A549 treated with GW870086 at 1 μM for 4 hours (cell line): ENCODE data around the gene OR5L2. TPM values are rescaled to one million over a fixed set of nuclear protein-coding genes. Genes with fewer than 3 reads are reported as not detected.

Source experiments
- total RNA-seq: library from RNA; stranded (reverse); fragments of 200-300 nt; extraction: Qiagen RNA extraction; gene quantifications from 5 replicates; pipeline ENCODE4 v1.2.3, GENCODE V29; 2022; ENCODE audit warnings: low read depth

The OR5L2 gene
- total RNA-seq: not detected in 5 replicates

GRCh38 chr11:55826919-55827318 lies at the start of gene OR5L2:
Gene OR5L2, plus strand, starts transcription at chr11:55827219. Its CDS starts 0 bp downstream, at chr11:55827219.

GRCh38 chr11:55795256-55795655 lies 31.8 kb upstream of the OR5L2 start, which contains the start of gene OR5D14:
Gene OR5D14, plus strand, starts transcription at chr11:55795556. Its CDS starts 0 bp downstream, at chr11:55795556.

DNA sequence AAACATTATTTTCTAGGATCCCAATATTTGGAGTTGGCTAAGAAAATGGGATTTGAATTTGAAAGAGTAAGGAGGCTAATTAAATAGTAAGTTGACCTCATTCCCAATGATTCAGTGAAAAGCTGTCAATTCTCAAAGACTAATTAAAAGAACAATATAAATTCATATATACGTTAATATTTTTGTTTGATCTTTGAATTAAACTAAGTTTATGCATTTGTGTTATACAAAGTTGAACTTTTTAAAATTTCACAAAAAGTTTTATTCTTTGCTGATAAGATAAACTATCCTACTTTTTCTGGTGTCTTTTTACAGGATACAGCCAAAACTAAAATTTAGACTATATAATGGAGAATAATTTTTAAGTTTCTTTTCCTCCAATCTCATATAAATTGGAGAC lies 16.0 kb upstream of the OR5L2 start, which contains the start of gene OR5L1:
Gene OR5L1, plus strand, starts transcription at position 301 of the 400 bp plus-strand sequence. CDS start 100 bp downstream, outside the sequence.

GRCh38 chr11:55819330-55819729 lies 7.7 kb upstream of the OR5L2 start, which contains the start of gene OR5D18:
Gene OR5D18, plus strand, starts transcription at chr11:55819630. Its CDS starts 0 bp downstream, at chr11:55819630.

GRCh38 chr11:55838452-55838851 lies 11.4 kb downstream of the OR5L2 start, which contains the start of gene OR5D16:
Gene OR5D16, plus strand, starts transcription at chr11:55838752. Its CDS starts 0 bp downstream, at chr11:55838752.

Other genes starting within 250 kb of the OR5L2 start
- not detected in 5 replicates for gene OR4C11, start 219.6 kb upstream of the OR5L2 start, total RNA-seq
- not detected in 5 replicates for gene OR4P4, start 192.1 kb upstream of the OR5L2 start, total RNA-seq
- not detected in 5 replicates for gene OR4S2, start 178.9 kb upstream of the OR5L2 start, total RNA-seq
- not detected in 5 replicates for gene OR4C6, start 165.0 kb upstream of the OR5L2 start, total RNA-seq
- not detected in 5 replicates for gene OR5D13, start 53.8 kb upstream of the OR5L2 start, total RNA-seq
- gene OR5D14, start 31.7 kb upstream of the OR5L2 start, total RNA-seq: not detected in 5 replicates
- gene OR5L1, start 15.9 kb upstream of the OR5L2 start, total RNA-seq: not detected in 5 replicates
- gene OR5D18, start 7.6 kb upstream of the OR5L2 start, total RNA-seq: not detected in 5 replicates
- not detected in 5 replicates for gene OR5D16, start 11.5 kb downstream of the OR5L2 start, total RNA-seq
- not detected in 5 replicates for gene TRIM51, start 56.1 kb downstream of the OR5L2 start, total RNA-seq
- gene OR5W2, start 87.4 kb downstream of the OR5L2 start, total RNA-seq: not detected in 5 replicates
- not detected in 5 replicates for gene OR5I1, start 109.2 kb downstream of the OR5L2 start, total RNA-seq
- gene OR10AG1, start 142.7 kb downstream of the OR5L2 start, total RNA-seq: not detected in 5 replicates
- not detected in 5 replicates for gene OR5F1, start 167.4 kb downstream of the OR5L2 start, total RNA-seq
- gene OR5AS1, start 200.4 kb downstream of the OR5L2 start, total RNA-seq: not detected in 5 replicates